Left ventricle myocardium superior (tissue), 1 donor: ENCODE measurements around the gene KIF22. TPM values are rescaled to one million over a fixed set of nuclear protein-coding genes. Genes with fewer than 3 reads are reported as not detected.

Experiments
- ATAC-seq: fragments of 200-7000 bp; cut with Tn5 transposase; one replicate; pipeline ENCODE4 v1.9.1; 2020; ENCODE audit warnings: mild to moderate bottlenecking, moderate library complexity
- DNase-seq: peaks from one replicate; pipeline ENCODE4 v3.0.0-alpha.2; 2020
- intact Hi-C: fragments of 100-400 bp; cut with micrococcal nuclease; formaldehyde crosslinking; loops from one replicate; pipeline ENCODE4 v1.11.0; 2022
- total RNA-seq: library from RNA; stranded (reverse); fragmentation: NEBNext Ultra II Directional; extraction: Animal tissue kit (Norgen Biotek cat#: 25700); gene quantifications from one replicate; pipeline ENCODE4 v1.2.1, GENCODE V29; 2021
- donor health status: DM: no; HTN: yes; CAD: no; lungs with severe emphysema.

KIF22 gene
- total RNA-seq, 1 donor from 2014 or later = 55.2 TPM

GRCh38 chr16:29811170-29811895 lies 20.8 kb downstream of the KIF22 start:
- DNase-seq (peak; percentile 98), ATAC-seq (peak; percentile 71)
- intact Hi-C loops = no loop called here

GRCh38 chr16:29811896-29812665 lies 21.5 kb downstream of the KIF22 start, which contains the start of gene PRRT2:
PRRT2 (plus strand) TSS chr16:29812193; CDS start chr16:29813055, 862 bp downstream.
- peak; percentile 5 for ATAC-seq
- intact Hi-C loops = no loop called here
- DNase-seq = peak; percentile 81

DNA sequence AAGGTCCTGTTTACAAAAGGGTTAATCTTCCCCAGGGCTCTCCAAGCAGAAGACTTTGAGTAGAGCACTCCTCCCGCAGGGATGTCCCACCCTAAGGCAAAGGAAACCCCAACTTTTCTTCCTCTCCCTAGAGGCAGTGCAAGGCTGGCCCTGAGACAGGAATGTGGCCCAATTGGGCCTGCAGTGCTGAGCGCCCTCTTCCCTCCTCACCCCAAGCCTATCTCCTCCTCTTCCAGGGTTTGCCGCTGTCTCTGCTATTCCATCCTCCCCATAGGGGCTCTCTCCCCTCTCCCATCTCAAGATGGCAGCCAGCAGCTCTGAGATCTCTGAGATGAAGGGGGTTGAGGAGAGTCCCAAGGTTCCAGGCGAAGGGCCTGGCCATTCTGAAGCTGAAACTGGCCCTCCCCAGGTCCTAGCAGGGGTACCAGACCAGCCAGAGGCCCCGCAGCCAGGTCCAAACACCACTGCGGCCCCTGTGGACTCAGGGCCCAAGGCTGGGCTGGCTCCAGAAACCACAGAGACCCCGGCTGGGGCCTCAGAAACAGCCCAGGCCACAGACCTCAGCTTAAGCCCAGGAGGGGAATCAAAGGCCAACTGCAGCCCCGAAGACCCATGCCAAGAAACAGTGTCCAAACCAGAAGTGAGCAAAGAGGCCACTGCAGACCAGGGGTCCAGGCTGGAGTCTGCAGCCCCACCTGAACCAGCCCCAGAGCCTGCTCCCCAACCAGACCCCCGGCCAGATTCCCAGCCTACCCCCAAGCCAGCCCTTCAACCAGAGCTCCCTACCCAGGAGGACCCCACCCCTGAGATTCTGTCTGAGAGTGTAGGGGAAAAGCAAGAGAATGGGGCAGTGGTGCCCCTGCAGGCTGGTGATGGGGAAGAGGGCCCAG lies 22.4 kb downstream of the KIF22 start:
- DNase-seq = no peak
- no peak for ATAC-seq
- intact Hi-C loops = no loop called here

GRCh38 chr16:29813644-29814562 lies 23.4 kb downstream of the KIF22 start:
- DNase-seq = no peak
- no peak for ATAC-seq
- intact Hi-C loops = no loop called here

GRCh38 chr16:29814592-29814991 lies 24.0 kb downstream of the KIF22 start:
- ATAC-seq (no peak), DNase-seq (no peak)
- intact Hi-C loops = no loop called here

DNA sequence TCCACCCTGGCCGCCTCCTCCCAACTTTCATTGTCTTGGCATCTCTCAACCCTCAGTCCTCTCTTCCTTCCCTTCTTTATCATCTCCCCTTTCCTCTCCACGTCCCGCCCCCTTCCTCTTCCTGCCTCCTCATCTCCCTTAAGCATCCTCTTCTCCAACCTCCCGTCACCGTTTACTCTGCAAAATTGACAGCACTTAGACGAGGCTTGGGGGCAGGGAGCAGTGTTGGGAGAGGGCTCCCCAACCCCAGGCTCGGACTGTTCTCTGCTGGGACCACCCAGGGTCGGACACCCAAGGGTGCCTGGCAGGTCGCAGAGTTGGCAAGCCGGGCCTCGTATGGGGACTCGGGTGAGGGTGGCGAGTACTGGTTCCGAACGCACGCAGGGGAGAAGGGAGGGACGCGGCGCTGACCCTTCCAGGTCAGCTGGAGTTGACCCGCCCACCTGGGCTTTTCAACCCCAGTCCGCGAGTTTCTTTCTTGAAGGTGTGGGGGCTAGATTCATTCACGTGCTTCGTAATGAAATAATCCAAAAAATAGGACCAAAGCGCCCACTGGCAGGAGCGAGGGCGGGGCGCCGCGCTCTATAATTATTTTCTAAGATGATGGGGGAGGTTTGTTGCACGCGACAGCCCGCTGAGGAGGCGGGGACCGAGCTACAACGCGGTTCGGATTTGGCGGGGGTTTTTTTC lies 24.6 kb downstream of the KIF22 start:
- DNase-seq = peak; percentile 67
- intact Hi-C loops = no loop called here
- no peak for ATAC-seq

GRCh38 chr16:29815793-29816693 lies 25.5 kb downstream of the KIF22 start, which contains the start of gene PAGR1:
PAGR1 (plus strand) TSS chr16:29816152; CDS start chr16:29816526, 374 bp downstream.
- peak; percentile 98 for DNase-seq
- peak; percentile 81 for ATAC-seq
- intact Hi-C loops = no loop called here

DNA sequence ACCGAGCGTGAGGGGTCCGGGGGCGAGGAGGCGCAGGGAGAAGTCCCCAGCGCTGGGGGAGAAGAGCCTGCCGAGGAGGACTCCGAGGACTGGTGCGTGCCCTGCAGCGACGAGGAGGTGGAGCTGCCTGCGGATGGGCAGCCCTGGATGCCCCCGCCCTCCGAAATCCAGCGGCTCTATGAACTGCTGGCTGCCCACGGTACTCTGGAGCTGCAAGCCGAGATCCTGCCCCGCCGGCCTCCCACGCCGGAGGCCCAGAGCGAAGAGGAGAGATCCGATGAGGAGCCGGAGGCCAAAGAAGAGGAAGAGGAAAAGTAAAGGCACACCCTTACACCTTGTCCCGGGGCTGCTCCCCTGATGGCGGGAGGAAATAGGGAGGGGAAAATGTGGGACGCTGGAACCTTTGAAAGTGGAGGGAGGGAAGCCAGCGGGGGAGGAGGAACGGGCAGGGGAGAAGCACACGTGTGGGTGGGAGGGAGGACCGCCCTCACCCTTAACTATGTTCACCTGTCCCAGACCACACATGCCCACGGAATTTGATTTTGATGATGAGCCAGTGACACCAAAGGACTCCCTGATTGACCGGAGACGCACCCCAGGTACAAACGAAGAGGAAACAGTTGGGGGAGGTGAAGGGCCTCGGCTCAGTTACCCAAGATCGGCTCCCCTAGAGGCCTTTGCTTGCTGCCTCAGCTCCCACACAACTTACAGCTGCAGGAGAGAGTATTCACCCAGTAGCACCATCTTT lies 26.3 kb downstream of the KIF22 start:
- peak; percentile 80 for DNase-seq
- peak; percentile 53 for ATAC-seq
- intact Hi-C loops = no loop called here

- DNase-seq (no peak), ATAC-seq (no peak)
- intact Hi-C loops = no loop called here
Observed at GRCh38 chr16:29818082-29818481, 27.5 kb downstream of the KIF22 start.

DNA sequence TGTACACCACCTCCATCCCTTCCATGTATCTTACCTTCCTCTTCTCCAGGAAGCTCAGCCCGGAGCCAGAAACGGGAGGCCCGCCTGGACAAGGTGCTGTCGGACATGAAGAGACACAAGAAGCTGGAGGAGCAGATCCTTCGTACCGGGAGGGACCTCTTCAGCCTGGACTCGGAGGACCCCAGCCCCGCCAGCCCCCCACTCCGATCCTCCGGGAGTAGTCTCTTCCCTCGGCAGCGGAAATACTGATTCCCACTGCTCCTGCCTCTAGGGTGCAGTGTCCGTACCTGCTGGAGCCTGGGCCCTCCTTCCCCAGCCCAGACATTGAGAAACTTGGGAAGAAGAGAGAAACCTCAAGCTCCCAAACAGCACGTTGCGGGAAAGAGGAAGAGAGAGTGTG lies 29.0 kb downstream of the KIF22 start:
- intact Hi-C loops = no loop called here
- ATAC-seq = no peak

GRCh38 chr16:29820271-29820701 lies 29.7 kb downstream of the KIF22 start, which contains the start of gene MVP:
MVP (plus strand) TSS chr16:29820462; CDS start chr16:29830550, 10,088 bp downstream.
- DNase-seq (peak; percentile 79), ATAC-seq (peak; percentile 38)
- intact Hi-C loops = no loop called here

More for the DNA sequence above, 29.0 kb downstream of the KIF22 start:
- no peak for DNase-seq

GRCh38 chr16:29820730-29821642 lies 30.4 kb downstream of the KIF22 start:
- intact Hi-C loops = no loop called here
- peak; percentile 3 for ATAC-seq
- peak; percentile 58 for DNase-seq

DNA sequence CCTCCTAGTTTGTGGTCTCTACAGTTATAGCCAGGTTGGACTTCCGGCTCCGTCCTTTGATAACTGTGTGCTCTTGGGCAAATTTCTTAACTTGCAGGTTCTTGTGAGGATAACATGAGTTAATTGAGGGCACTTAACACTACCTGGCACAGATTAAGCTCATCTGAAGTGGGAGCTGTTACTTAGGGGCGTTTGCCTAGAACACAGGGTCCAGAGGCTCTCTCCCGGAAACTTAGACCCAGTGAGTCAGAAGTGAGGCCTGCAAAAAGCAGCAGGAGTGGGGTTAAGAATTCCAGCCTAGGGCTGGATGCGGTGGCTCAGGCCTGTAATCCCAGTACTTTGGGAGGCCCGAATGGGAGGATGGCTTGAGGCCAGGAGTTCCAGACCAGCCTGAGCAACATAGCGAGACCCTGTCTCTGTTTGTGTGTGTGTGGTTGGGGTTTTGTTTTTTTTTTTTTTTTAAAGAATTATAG lies 31.1 kb downstream of the KIF22 start:
- DNase-seq = no peak
- no peak for ATAC-seq
- intact Hi-C loops = no loop called here

- peak; percentile 46 for ATAC-seq
- intact Hi-C loops = no loop called here
- DNase-seq = no peak
Observed at GRCh38 chr16:29824589-29825144, 34.1 kb downstream of the KIF22 start.
